GM06990 (cell line): ENCODE measurements around the gene NAB1.

ENCODE experiments used
- DNase-seq: peaks from one replicate; pipeline ENCODE4 v3.0.0-alpha.2; 2011; ENCODE audit not compliant: insufficient read length; ENCODE audit errors: extremely low read depth
- H3K27me3 ChIP-seq: replicated peaks from 2 replicates; pipeline ENCODE4 v1.6.0; 2011; ENCODE audit warnings: low read length; ENCODE audit not compliant: control insufficient read depth, insufficient read depth
- H3K36me3 ChIP-seq: 2 replicates; pipeline ENCODE4 v1.5.1; 2011; ENCODE audit warnings: low read length; ENCODE audit not compliant: control insufficient read depth, insufficient read depth
- H3K4me3 ChIP-seq: replicated peaks from 2 replicates; pipeline ENCODE4 v1.5.1; 2011; ENCODE audit warnings: low read depth, mild to moderate bottlenecking, control low read depth, low read length
- TF ChIP-seq, protein P1 (sequence below): IDR thresholded peaks from 2 replicates; pipeline ENCODE4 v1.5.1; 2011; ENCODE audit warnings: low read length, control low read depth, mild to moderate bottlenecking, inconsistent platforms; ENCODE audit not compliant: insufficient read depth, poor library complexity, severe bottlenecking

The NAB1 gene

DNA sequence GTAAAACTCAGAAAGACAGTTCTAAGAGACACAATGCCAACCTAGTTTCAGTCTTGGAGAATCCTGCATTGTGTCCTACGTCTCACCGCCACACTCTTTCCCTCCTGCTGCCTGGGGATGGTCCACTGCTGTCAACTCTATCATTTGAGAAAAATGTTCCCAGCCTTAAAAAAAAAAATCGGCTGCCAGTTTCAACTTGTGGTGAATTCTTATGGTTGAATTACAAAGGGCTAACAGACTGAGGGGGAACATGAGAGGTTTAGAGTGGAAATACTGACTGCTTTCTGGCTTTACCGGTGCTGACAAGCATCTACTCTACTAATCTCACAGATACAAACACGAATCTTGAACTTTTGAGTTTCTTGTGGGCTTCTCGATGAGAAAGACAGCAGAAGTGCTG is 74.0 kb downstream of the NAB1 start:
- DNase-seq = no peak
- Histone ChIP-seq H3K36me3 (no peaks in the 10 kb centered on the region), H3K4me3 (no peak overlapping the region), H3K27me3 (no peaks in the 10 kb centered on the region)
- TF ChIP-seq, protein P1, sequence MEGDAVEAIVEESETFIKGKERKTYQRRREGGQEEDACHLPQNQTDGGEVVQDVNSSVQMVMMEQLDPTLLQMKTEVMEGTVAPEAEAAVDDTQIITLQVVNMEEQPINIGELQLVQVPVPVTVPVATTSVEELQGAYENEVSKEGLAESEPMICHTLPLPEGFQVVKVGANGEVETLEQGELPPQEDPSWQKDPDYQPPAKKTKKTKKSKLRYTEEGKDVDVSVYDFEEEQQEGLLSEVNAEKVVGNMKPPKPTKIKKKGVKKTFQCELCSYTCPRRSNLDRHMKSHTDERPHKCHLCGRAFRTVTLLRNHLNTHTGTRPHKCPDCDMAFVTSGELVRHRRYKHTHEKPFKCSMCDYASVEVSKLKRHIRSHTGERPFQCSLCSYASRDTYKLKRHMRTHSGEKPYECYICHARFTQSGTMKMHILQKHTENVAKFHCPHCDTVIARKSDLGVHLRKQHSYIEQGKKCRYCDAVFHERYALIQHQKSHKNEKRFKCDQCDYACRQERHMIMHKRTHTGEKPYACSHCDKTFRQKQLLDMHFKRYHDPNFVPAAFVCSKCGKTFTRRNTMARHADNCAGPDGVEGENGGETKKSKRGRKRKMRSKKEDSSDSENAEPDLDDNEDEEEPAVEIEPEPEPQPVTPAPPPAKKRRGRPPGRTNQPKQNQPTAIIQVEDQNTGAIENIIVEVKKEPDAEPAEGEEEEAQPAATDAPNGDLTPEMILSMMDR = no peak

GRCh38 chr2:190723397-190724090 is 74.7 kb downstream of the NAB1 start:
- no peak for DNase-seq
- TF ChIP-seq, protein P1 = no peak
- Histone ChIP-seq H3K27me3 (no peaks in the 10 kb centered on the region), H3K36me3 (no peaks in the 10 kb centered on the region), H3K4me3 (no peak overlapping the region)

- no peak for DNase-seq
- TF ChIP-seq, protein P1 = no peak
- Histone ChIP-seq H3K36me3 (no peaks in the 10 kb centered on the region), H3K27me3 (no peaks in the 10 kb centered on the region), H3K4me3 (no peak overlapping the region)
Measured at GRCh38 chr2:190726255-190726654, 77.4 kb downstream of the NAB1 start.

DNA sequence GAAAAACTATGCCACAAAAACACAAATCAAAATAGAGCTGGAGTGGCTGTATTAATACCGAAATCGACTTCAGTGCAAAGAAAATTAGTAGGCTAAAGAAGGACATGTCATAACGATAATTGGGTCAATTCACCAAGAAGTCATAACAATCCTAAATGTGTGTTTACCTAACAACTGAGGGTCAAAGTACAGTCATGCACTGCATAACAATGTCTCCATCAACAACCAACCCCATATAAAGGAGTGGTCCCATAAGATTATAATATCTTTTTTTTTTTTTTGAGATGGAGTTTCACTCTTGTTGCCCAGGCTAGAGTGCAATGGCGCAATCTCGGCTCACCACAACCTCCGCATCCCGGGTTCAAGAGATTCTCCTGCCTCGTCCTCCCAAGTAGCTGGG is 87.5 kb downstream of the NAB1 start:
- Histone ChIP-seq H3K4me3 (no peak overlapping the region), H3K27me3 (no peaks in the 10 kb centered on the region), H3K36me3 (no peaks in the 10 kb centered on the region)
- TF ChIP-seq, protein P1 = no peak
- DNase-seq = no peak

DNA sequence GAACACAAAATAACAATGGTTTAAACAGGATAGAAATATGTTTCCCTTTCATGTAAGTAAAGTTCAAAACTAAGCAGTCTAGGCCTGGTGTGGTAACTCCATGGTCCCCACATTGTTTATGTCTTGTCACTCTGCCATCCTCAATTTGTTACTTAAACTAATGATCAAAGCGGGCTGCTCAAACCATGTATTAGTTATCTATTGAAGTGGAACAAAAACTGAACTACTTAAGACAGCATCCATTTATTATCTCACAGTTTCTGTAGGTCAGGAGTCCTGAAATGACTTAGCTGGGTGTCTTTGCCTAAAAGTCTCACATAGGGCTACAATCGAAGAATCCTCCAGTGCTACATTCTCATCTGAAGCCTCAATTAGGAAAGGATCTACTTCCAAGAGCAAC is 91.6 kb downstream of the NAB1 start:
- no peak for DNase-seq
- H3K4me3 ChIP-seq = no peak overlapping the region
- TF ChIP-seq, protein P1 = no peak
- no peaks in the 10 kb centered on the region for H3K27me3 ChIP-seq
- no peaks in the 10 kb centered on the region for H3K36me3 ChIP-seq
